SK-N-SH (cell line): Measurements from ENCODE around the gene SIPA1. TPM values are rescaled to one million over a fixed set of nuclear protein-coding genes. Genes with fewer than 3 reads are reported as not detected.

ENCODE experiments used
- CTCF ChIA-PET: fragments of 300-600, 350-600 bp; formaldehyde crosslinking; extraction: SDS; loops from one replicate; lab custom pipeline; 2021; lab: Yijun Ruan, JAX
- POLR2A ChIA-PET: fragments of 350-600 bp; sonication (Branson Sonifier 250); formaldehyde crosslinking; extraction: SDS; loops from one replicate; lab custom pipeline; 2020; ENCODE audit warnings: antibody characterized with exemption, inconsistent platforms; lab: Yijun Ruan, JAX
- DNase-seq: peaks from one replicate; pipeline ENCODE4 v3.0.0; 2012
- H2AFZ ChIP-seq: fragments of 200-600 bp; sonication (generic); 2 replicates; pipeline ENCODE4 v1.8.1; 2016; ENCODE audit warnings: antibody characterized with exemption, mild to moderate bottlenecking, low read depth
- H3F3A ChIP-seq: fragments of 200-600 bp; sonication (generic); replicated peaks from 2 replicates; pipeline ENCODE3; 2016; ENCODE audit warnings: antibody characterized with exemption, mild to moderate bottlenecking; ENCODE audit not compliant: insufficient read depth
- H3K27ac ChIP-seq, 2 experiments: fragments of 200-500 bp in 1 of 2; fragments of 200-600 bp in 1 of 2; sonication (Bioruptor generic) in 1 of 2; sonication (generic), shearing (Covaris generic) in 1 of 2; 2 replicates each; pipeline versions ENCODE4 v1.5.1 to v1.6.1; 2014 to 2016; ENCODE audit warnings: low read depth in 2 of 2, inconsistent platforms in 1 of 2, low read length in 1 of 2, mild to moderate bottlenecking in 1 of 2, mixed read lengths in 1 of 2
- H3K27me3 ChIP-seq: fragments of 200-600 bp; sonication (generic), shearing (Covaris generic); 2 replicates; pipeline ENCODE4 v1.6.1; 2016; ENCODE audit warnings: mixed run types; ENCODE audit not compliant: insufficient read depth
- H3K36me3 ChIP-seq, 2 experiments: fragments of 200-500 bp in 1 of 2; fragments of 200-600 bp in 1 of 2; sonication (Bioruptor generic) in 1 of 2; sonication (generic) in 1 of 2; replicated peaks in 1 of 2; 2 replicates each; pipeline versions ENCODE3 to v1.5.1; 2014 to 2016; ENCODE audit warnings: low read length in 1 of 2, mild to moderate bottlenecking in 1 of 2; ENCODE audit not compliant: insufficient read depth in 2 of 2, control insufficient read depth in 1 of 2
- H3K4me1 ChIP-seq, 2 experiments: fragments of 200-500 bp in 1 of 2; fragments of 200-600 bp in 1 of 2; sonication (Bioruptor generic) in 1 of 2; sonication (generic), shearing (Covaris generic) in 1 of 2; 2 replicates each; pipeline versions ENCODE4 v1.5.1 to v1.6.1; 2014 to 2016; ENCODE audit warnings: low read depth in 1 of 2, low read length in 1 of 2, mixed run types in 1 of 2; ENCODE audit not compliant: insufficient read depth in 2 of 2, control insufficient read depth in 1 of 2
- H3K4me2 ChIP-seq: fragments of 200-600 bp; sonication (generic), shearing (Covaris generic); 2 replicates; pipeline ENCODE4 v1.6.1; 2017; ENCODE audit warnings: mixed run types
- H3K4me3 ChIP-seq, 2 experiments: fragments of 200-500 bp in 1 of 2; fragments of 200-600 bp in 1 of 2; sonication (Bioruptor generic) in 1 of 2; sonication (generic), shearing (Covaris generic) in 1 of 2; 2 replicates each; pipeline versions ENCODE4 v1.5.1 to v1.8.1; 2014 to 2016; ENCODE audit warnings: low read depth in 2 of 2, inconsistent platforms in 1 of 2, low read length in 1 of 2, mild to moderate bottlenecking in 1 of 2, mixed read lengths in 1 of 2, moderate library complexity in 1 of 2
- H3K79me2 ChIP-seq: fragments of 200-600 bp; sonication (generic); 2 replicates; pipeline ENCODE4 v1.8.1; 2017; ENCODE audit warnings: mild to moderate bottlenecking; ENCODE audit not compliant: insufficient read depth
- H3K9ac ChIP-seq: fragments of 200-600 bp; sonication (generic); 2 replicates; pipeline ENCODE4 v1.6.1; 2017; ENCODE audit warnings: mixed run types
- H3K9me2 ChIP-seq: fragments of 200-600 bp; sonication (generic); 2 replicates; pipeline ENCODE4 v1.6.1; 2017; ENCODE audit warnings: mixed run types
- H3K9me3 ChIP-seq: fragments of 200-600 bp; sonication (generic); 2 replicates; pipeline ENCODE4 v1.6.1; 2017; ENCODE audit warnings: mixed run types, mild to moderate bottlenecking, moderate library complexity
- H4K20me1 ChIP-seq: fragments of 200-600 bp; sonication (generic); 2 replicates; pipeline ENCODE4 v1.6.1; 2017; ENCODE audit warnings: mild to moderate bottlenecking, mixed run types; ENCODE audit not compliant: insufficient read depth
- CHD2 ChIP-seq: fragments of 150-350 bp; IDR thresholded peaks from 2 replicates; pipeline ENCODE4 v1.6.1; 2018; ENCODE audit warnings: low read length; ENCODE audit not compliant: partially characterized antibody
- CTCF ChIP-seq: fragments of 200-600 bp; sonication (generic); IDR thresholded peaks from 2 replicates; pipeline ENCODE4 v1.6.1; 2017; ENCODE audit warnings: antibody characterized with exemption, mild to moderate bottlenecking, moderate library complexity
- ELF1 ChIP-seq: IDR thresholded peaks from 2 replicates; pipeline ENCODE4 v1.4.0; 2012
- EP300 ChIP-seq, 2 experiments: IDR thresholded peaks; 2 replicates each; pipeline versions ENCODE4 v1.4.0 to v1.6.1; 2012; ENCODE audit warnings: borderline replicate concordance in 1 of 2, low read depth in 1 of 2, low read length in 1 of 2
- EZH2phosphoT487 ChIP-seq: fragments of 200-600 bp; sonication (generic); IDR thresholded peaks from 2 replicates; pipeline ENCODE4 v1.6.1; 2017; ENCODE audit warnings: low read depth, mixed run types, mild to moderate bottlenecking, antibody characterized with exemption, moderate library complexity, borderline replicate concordance
- FOSL2 ChIP-seq: IDR thresholded peaks from 2 replicates; pipeline ENCODE4 v1.4.0; 2012; ENCODE audit warnings: low read depth, mild to moderate bottlenecking, moderate library complexity, borderline replicate concordance
- FOXJ3 ChIP-seq: sonication (generic); formaldehyde crosslinking; IDR thresholded peaks from 2 replicates; pipeline ENCODE4 v1.5.1; 2020; ENCODE audit warnings: mild to moderate bottlenecking, missing genetic modification reagents
- FOXM1 ChIP-seq: IDR thresholded peaks from 2 replicates; pipeline ENCODE4 v1.4.0; 2012; ENCODE audit warnings: low read depth, mild to moderate bottlenecking
- GATA2 ChIP-seq: sonication (generic); formaldehyde crosslinking; IDR thresholded peaks from 2 replicates; pipeline ENCODE4 v1.5.0; 2020; ENCODE audit warnings: mild to moderate bottlenecking, missing genetic modification reagents
- NRF1 ChIP-seq: IDR thresholded peaks from 2 replicates; pipeline ENCODE4 v1.6.1; 2012; ENCODE audit warnings: low read depth, mild to moderate bottlenecking, low read length
- RAD21 ChIP-seq: IDR thresholded peaks from 2 replicates; pipeline ENCODE4 v1.6.1; 2012; ENCODE audit warnings: mild to moderate bottlenecking, low read length
- RFX5 ChIP-seq: IDR thresholded peaks from 2 replicates; pipeline ENCODE4 v1.6.1; 2012; ENCODE audit warnings: mild to moderate bottlenecking, improper control_type of control experiment, low read length
- TAF1 ChIP-seq: IDR thresholded peaks from 2 replicates; pipeline ENCODE4 v1.6.1; 2012; ENCODE audit warnings: low read depth, mild to moderate bottlenecking, low read length, moderate library complexity, borderline replicate concordance
- WGBS: methylation state at CpG from one replicate; pipeline ENCODE4 v1.1.6; 2017; ENCODE audit warnings: low lambda C conversion rate; 5-methylcytosine and 5-hydroxymethylcytosine counted together
- polyA plus RNA-seq, 3 experiments: library from polyadenylated mRNA; depleted of rRNA; stranded (reverse); fragments of >200 nt; gene quantifications; 2 replicates each; pipeline ENCODE4 v1.2.3, GENCODE V29; 2012
- TF ChIP-seq, protein P1 (sequence below): IDR thresholded peaks from 2 replicates; pipeline ENCODE4 v1.4.0; 2012; ENCODE audit warnings: low read depth, borderline replicate concordance

SIPA1 gene
- polyA plus RNA-seq, 1 of the 3 experiments (the other 2 are of a cell fraction) = 18.7 TPM

GRCh38 chr11:65648997-65649493 lies 11.1 kb downstream of the SIPA1 start:
- TF ChIP-seq RFX5 (no peak), EZH2phosphoT487 (no peak), EP300 (IDR thresholded peaks at IDR 0.05; ENCODE audit: borderline replicate concordance in 1 of 2, low read depth in 1 of 2, low read length in 1 of 2) (no peak), CHD2 (no peak), TAF1 (no peak), FOXM1 (no peak), FOSL2 (no peak), CTCF (no peak), GATA2 (CRISPR knock-in tag) (no peak), NRF1 (no peak), ELF1 (no peak), RAD21 (no peak), FOXJ3 (CRISPR knock-in tag) (no peak)
- TF ChIP-seq, protein P1, sequence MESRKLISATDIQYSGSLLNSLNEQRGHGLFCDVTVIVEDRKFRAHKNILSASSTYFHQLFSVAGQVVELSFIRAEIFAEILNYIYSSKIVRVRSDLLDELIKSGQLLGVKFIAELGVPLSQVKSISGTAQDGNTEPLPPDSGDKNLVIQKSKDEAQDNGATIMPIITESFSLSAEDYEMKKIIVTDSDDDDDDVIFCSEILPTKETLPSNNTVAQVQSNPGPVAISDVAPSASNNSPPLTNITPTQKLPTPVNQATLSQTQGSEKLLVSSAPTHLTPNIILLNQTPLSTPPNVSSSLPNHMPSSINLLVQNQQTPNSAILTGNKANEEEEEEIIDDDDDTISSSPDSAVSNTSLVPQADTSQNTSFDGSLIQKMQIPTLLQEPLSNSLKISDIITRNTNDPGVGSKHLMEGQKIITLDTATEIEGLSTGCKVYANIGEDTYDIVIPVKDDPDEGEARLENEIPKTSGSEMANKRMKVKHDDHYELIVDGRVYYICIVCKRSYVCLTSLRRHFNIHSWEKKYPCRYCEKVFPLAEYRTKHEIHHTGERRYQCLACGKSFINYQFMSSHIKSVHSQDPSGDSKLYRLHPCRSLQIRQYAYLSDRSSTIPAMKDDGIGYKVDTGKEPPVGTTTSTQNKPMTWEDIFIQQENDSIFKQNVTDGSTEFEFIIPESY = no peak
- Histone ChIP-seq H3K9ac (no peak overlapping the region), H3K9me2 (no peaks in the 10 kb centered on the region), H3K27me3 (no peaks in the 10 kb centered on the region), H3K4me2 (no peak overlapping the region), H3K4me3 (no peak overlapping the region), H3K4me1 (peaks cover 11 to 24% of the 10 kb centered on the region in 2 experiments), H3K27ac (no peak overlapping the region), H3K79me2 (no peaks in the 10 kb centered on the region), H3K36me3 (peaks cover 10 to 17% of the 10 kb centered on the region in 2 experiments), H4K20me1 (no peaks in the 10 kb centered on the region), H3K9me3 (no peaks in the 10 kb centered on the region), H2AFZ (no peak overlapping the region), H3F3A (peaks cover 31% of the 10 kb centered on the region)
- no peak for DNase-seq
- POLR2A ChIA-PET = interaction anchor here (1.8 kb wide), 1 partner anchor 10 kb away, joined by 6 read pairs; no protein-coding TSS in a partner anchor
- CTCF ChIA-PET = interaction anchor here (1.0 to 4.3 kb wide), 3 partner anchors 11 to 76 kb away, joined by 3 to 17 read pairs (median 6); partner anchors contain the start of genes FAM89B and SIPA1
- 95% methylated on average over 6 of the region's 12 CpGs for WGBS
